GM19240 (cell line): ENCODE results near the gene SPATA9.
"Not testable (repeated sequence)": the region's sequence is repeated elsewhere in the genome, so short reads cannot be mapped to it uniquely, and the experiment has no call there.

Experiments
- DNase-seq: peaks from one replicate; pipeline ENCODE4 v3.0.0; 2011; ENCODE audit warnings: low spot score; ENCODE audit not compliant: insufficient read length

The SPATA9 gene

GRCh38 chr5:95646226-95646568, 36.6 kb downstream of the SPATA9 start:
- not testable (repeated sequence) for DNase-seq

GRCh38 chr5:95644351-95645042, 38.3 kb downstream of the SPATA9 start:
- no peak for DNase-seq

GRCh38 chr5:95643152-95643551, 39.6 kb downstream of the SPATA9 start:
- DNase-seq, result no peak

GRCh38 chr5:95641741-95642220, 41.0 kb downstream of the SPATA9 start:
- no peak for DNase-seq

- no peak for DNase-seq
These were observed 44.2 kb downstream of the SPATA9 start for GRCh38 chr5:95638632-95639031.

- DNase-seq, result no peak
These were observed 48.7 kb downstream of the SPATA9 start for GRCh38 chr5:95634081-95634480.

GRCh38 chr5:95633671-95634070, 49.1 kb downstream of the SPATA9 start:
- DNase-seq, result no peak

- DNase-seq, result not testable (repeated sequence)
These were observed 49.8 kb downstream of the SPATA9 start for GRCh38 chr5:95632942-95633341.

- DNase-seq, result no peak
These were observed 50.7 kb downstream of the SPATA9 start for GRCh38 chr5:95631991-95632675.

GRCh38 chr5:95631255-95631958, 51.4 kb downstream of the SPATA9 start:
- DNase-seq, result no peak

GRCh38 chr5:95630394-95630917, 52.3 kb downstream of the SPATA9 start:
- no peak for DNase-seq

GRCh38 chr5:95628933-95629332, 53.9 kb downstream of the SPATA9 start:
- no peak for DNase-seq

GRCh38 chr5:95627971-95628810, 54.6 kb downstream of the SPATA9 start:
- no peak for DNase-seq

- DNase-seq, result no peak
These were observed 56.1 kb downstream of the SPATA9 start for GRCh38 chr5:95626701-95627100.

GRCh38 chr5:95624368-95624767, 58.4 kb downstream of the SPATA9 start:
- no peak for DNase-seq

- no peak for DNase-seq
These were observed 59.1 kb downstream of the SPATA9 start for GRCh38 chr5:95623706-95624105.

GRCh38 chr5:95621839-95622629, 60.8 kb downstream of the SPATA9 start:
- DNase-seq, result no peak

- DNase-seq, result no peak
These were observed 61.6 kb downstream of the SPATA9 start for GRCh38 chr5:95620870-95621838.
